GM21717 (cell line): ENCODE data around the gene FOXJ3.
A peak's percentile ranks its signal among the peaks of the same experiment; 100 is the strongest.

ENCODE experiments used
- ATAC-seq: cut with Tn5 transposase; IDR thresholded peaks from one replicate; pipeline ENCODE4 v1.9.1; 2021; ENCODE audit warnings: mild to moderate bottlenecking, moderate library complexity; ENCODE audit not compliant: unreplicated experiment

Gene FOXJ3

GRCh38 chr1:42335050-42335808 lies at the start of gene FOXJ3:
Gene FOXJ3, minus strand, starts transcription at chr1:42335235. Its CDS starts 24,142 bp downstream, at chr1:42311093.
- ATAC-seq = peak; percentile 67

GRCh38 chr1:42381280-42381673 lies 46.2 kb upstream of the FOXJ3 start:
- no peak for ATAC-seq

- ATAC-seq = peak; percentile 91
Observed at GRCh38 chr1:42380586-42381279, 45.7 kb upstream of the FOXJ3 start, which contains the start of gene RIMKLA. Gene RIMKLA, plus strand, starts transcription at chr1:42380792. Its CDS starts 143 bp downstream, at chr1:42380935.

- peak; percentile 28 for ATAC-seq
Observed at GRCh38 chr1:42379794-42380585, 45.0 kb upstream of the FOXJ3 start.

- ATAC-seq = no peak
Observed at GRCh38 chr1:42372796-42373195, 37.8 kb upstream of the FOXJ3 start.

- no peak for ATAC-seq
Observed at GRCh38 chr1:42370876-42371549, 36.0 kb upstream of the FOXJ3 start.

GRCh38 chr1:42369471-42369870 lies 34.4 kb upstream of the FOXJ3 start:
- no peak for ATAC-seq

- ATAC-seq = no peak
Observed at GRCh38 chr1:42368096-42368795, 33.2 kb upstream of the FOXJ3 start.

- no peak for ATAC-seq
Observed at GRCh38 chr1:42365118-42365517, 30.1 kb upstream of the FOXJ3 start.

GRCh38 chr1:42364542-42364941 lies 29.5 kb upstream of the FOXJ3 start:
- no peak for ATAC-seq

GRCh38 chr1:42364089-42364488 lies 29.1 kb upstream of the FOXJ3 start:
- no peak for ATAC-seq

GRCh38 chr1:42359466-42359865 lies 24.4 kb upstream of the FOXJ3 start:
- ATAC-seq = no peak

GRCh38 chr1:42358791-42359190 lies 23.8 kb upstream of the FOXJ3 start:
- no peak for ATAC-seq

GRCh38 chr1:42350086-42350485 lies 15.1 kb upstream of the FOXJ3 start:
- no peak for ATAC-seq

GRCh38 chr1:42348498-42348897 lies 13.5 kb upstream of the FOXJ3 start:
- ATAC-seq = no peak

GRCh38 chr1:42343049-42343448 lies 8.0 kb upstream of the FOXJ3 start:
- no peak for ATAC-seq

- no peak for ATAC-seq
Observed at GRCh38 chr1:42340901-42341300, 5.9 kb upstream of the FOXJ3 start.

- no peak for ATAC-seq
Observed at GRCh38 chr1:42340093-42340492, 5.1 kb upstream of the FOXJ3 start.

- ATAC-seq = no peak
Observed at GRCh38 chr1:42336978-42337377, 1.9 kb upstream of the FOXJ3 start.

- no peak for ATAC-seq
Observed at GRCh38 chr1:42335809-42336518, 929 bp upstream of the FOXJ3 start.
